ENCODE results near the gene MTX2.

Gene MTX2

GRCh38 chr2:176242276-176242675 lies 27.0 kb upstream of the MTX2 start:
- no peak for TF ChIP-seq CTCF (IDR thresholded peaks at IDR 0.05; ENCODE audit: insufficient read depth, low read depth, low read length, missing control alignments)
- no peak overlapping the region for H3K4me3 ChIP-seq (ENCODE audit: low read length)
- DNase-seq (ENCODE audit: low read depth), result no peak

GRCh38 chr2:176246331-176246730 lies 22.9 kb upstream of the MTX2 start:
- no peak for DNase-seq (ENCODE audit: low read depth)
- H3K4me3 ChIP-seq (ENCODE audit: low read length), result no peak overlapping the region
- no peak for TF ChIP-seq CTCF (IDR thresholded peaks at IDR 0.05; ENCODE audit: insufficient read depth, low read depth, low read length, missing control alignments)

GRCh38 chr2:176247859-176248258 lies 21.4 kb upstream of the MTX2 start:
- no peak for DNase-seq (ENCODE audit: low read depth)
- H3K4me3 ChIP-seq (ENCODE audit: low read length), result no peak overlapping the region
- no peak for TF ChIP-seq CTCF (IDR thresholded peaks at IDR 0.05; ENCODE audit: insufficient read depth, low read depth, low read length, missing control alignments)

- H3K4me3 ChIP-seq (ENCODE audit: low read length), result no peak overlapping the region
- no peak for TF ChIP-seq CTCF (IDR thresholded peaks at IDR 0.05; ENCODE audit: insufficient read depth, low read depth, low read length, missing control alignments)
- DNase-seq (ENCODE audit: low read depth), result peak; percentile 94
Measured at GRCh38 chr2:176251928-176252327, 17.3 kb upstream of the MTX2 start.

GRCh38 chr2:176260689-176261088 lies 8.6 kb upstream of the MTX2 start:
- no peak for DNase-seq (ENCODE audit: low read depth)
- TF ChIP-seq CTCF (IDR thresholded peaks at IDR 0.05; ENCODE audit: insufficient read depth, low read depth, low read length, missing control alignments), result no peak
- H3K4me3 ChIP-seq (ENCODE audit: low read length), result no peak overlapping the region

- no peak for DNase-seq (ENCODE audit: low read depth)
- no peak for TF ChIP-seq CTCF (IDR thresholded peaks at IDR 0.05; ENCODE audit: insufficient read depth, low read depth, low read length, missing control alignments)
- no peak overlapping the region for H3K4me3 ChIP-seq (ENCODE audit: low read length)
Measured at GRCh38 chr2:176261136-176261535, 8.1 kb upstream of the MTX2 start.

GRCh38 chr2:176268976-176269318 lies 295 bp upstream of the MTX2 start:
- H3K4me3 ChIP-seq (ENCODE audit: low read length), result peak overlapping the region; percentile 96
- no peak for DNase-seq (ENCODE audit: low read depth)
- TF ChIP-seq CTCF (IDR thresholded peaks at IDR 0.05; ENCODE audit: insufficient read depth, low read depth, low read length, missing control alignments), result no peak
